ENCODE measurements around the gene FREM2. TPM values are rescaled to one million over a fixed set of nuclear protein-coding genes. Genes with fewer than 3 reads are reported as not detected.

FREM2 gene
- total RNA-seq, 1 donor from 2014 or later: 4.6 TPM

- Mint-ChIP-seq H3K9me3 (ENCODE audit: unreplicated experiment) (no peaks in the 10 kb centered on the region), H3K27ac (ENCODE audit: unreplicated experiment) (no peak overlapping the region), H3K27me3 (ENCODE audit: unreplicated experiment) (no peaks in the 10 kb centered on the region), H3K36me3 (ENCODE audit: low read depth, unreplicated experiment) (peaks cover 4% of the 10 kb centered on the region), H3K4me1 (ENCODE audit: unreplicated experiment) (no peaks in the 10 kb centered on the region), H3K4me3 (ENCODE audit: unreplicated experiment) (no peak overlapping the region)
- TF ChIP-seq, protein P1, sequence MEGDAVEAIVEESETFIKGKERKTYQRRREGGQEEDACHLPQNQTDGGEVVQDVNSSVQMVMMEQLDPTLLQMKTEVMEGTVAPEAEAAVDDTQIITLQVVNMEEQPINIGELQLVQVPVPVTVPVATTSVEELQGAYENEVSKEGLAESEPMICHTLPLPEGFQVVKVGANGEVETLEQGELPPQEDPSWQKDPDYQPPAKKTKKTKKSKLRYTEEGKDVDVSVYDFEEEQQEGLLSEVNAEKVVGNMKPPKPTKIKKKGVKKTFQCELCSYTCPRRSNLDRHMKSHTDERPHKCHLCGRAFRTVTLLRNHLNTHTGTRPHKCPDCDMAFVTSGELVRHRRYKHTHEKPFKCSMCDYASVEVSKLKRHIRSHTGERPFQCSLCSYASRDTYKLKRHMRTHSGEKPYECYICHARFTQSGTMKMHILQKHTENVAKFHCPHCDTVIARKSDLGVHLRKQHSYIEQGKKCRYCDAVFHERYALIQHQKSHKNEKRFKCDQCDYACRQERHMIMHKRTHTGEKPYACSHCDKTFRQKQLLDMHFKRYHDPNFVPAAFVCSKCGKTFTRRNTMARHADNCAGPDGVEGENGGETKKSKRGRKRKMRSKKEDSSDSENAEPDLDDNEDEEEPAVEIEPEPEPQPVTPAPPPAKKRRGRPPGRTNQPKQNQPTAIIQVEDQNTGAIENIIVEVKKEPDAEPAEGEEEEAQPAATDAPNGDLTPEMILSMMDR (IDR thresholded peaks at IDR 0.05; ENCODE audit: unreplicated experiment): no peak
- DNase-seq (ENCODE audit: low spot score): no peak
Measured at GRCh38 chr13:38803531-38803930, 116.7 kb downstream of the FREM2 start.

DNA sequence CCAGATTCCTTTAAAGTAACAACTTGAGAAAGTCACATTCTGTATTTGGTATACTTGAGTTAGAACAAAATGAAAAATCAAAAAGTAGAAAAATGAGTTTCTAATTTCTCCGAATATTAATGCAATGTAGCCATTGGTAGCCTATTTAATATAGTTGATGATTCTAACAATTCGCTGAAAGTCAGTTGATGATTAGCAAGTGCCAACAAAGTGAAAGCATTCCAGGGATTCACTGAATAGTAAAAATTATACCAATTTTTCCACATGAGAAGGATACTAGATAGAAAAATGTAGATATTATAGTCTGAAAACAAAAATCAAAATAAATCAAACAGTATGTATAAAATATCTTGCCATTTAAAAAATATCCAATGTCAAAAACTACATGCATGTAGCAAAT, 117.2 kb downstream of the FREM2 start:
- TF ChIP-seq, protein P1 (IDR thresholded peaks at IDR 0.05; ENCODE audit: unreplicated experiment): no peak
- no peaks in the 10 kb centered on the region for H3K4me1 Mint-ChIP-seq (ENCODE audit: unreplicated experiment)
- no peak overlapping the region for H3K4me3 Mint-ChIP-seq (ENCODE audit: unreplicated experiment)
- H3K9me3 Mint-ChIP-seq (ENCODE audit: unreplicated experiment): no peaks in the 10 kb centered on the region
- peaks cover 4% of the 10 kb centered on the region for H3K36me3 Mint-ChIP-seq (ENCODE audit: low read depth, unreplicated experiment)
- H3K27ac Mint-ChIP-seq (ENCODE audit: unreplicated experiment): no peak overlapping the region
- no peaks in the 10 kb centered on the region for H3K27me3 Mint-ChIP-seq (ENCODE audit: unreplicated experiment)
- no peak for DNase-seq (ENCODE audit: low spot score)

DNA sequence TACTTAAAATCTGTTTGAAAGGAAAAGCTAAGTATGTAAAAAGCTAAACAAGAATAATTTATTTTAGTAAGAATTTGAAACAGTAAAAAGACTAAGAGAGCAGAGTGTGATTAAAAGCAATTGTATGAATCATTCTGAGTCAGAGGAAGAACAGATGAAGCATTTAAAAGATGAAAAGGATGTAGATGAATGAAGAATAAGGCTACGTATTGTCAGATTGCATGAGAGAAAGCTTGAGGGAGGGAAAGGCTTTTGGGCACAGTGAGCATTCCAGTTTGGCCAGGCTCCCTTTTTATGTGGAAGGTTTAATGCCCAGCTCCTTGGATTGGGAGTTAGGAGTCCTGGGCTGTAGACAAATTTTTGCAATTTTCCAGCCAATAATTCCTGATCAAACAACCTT, 117.7 kb downstream of the FREM2 start:
- TF ChIP-seq, protein P1 (IDR thresholded peaks at IDR 0.05; ENCODE audit: unreplicated experiment): no peak
- H3K27me3 Mint-ChIP-seq (ENCODE audit: unreplicated experiment): no peaks in the 10 kb centered on the region
- H3K4me1 Mint-ChIP-seq (ENCODE audit: unreplicated experiment): no peaks in the 10 kb centered on the region
- H3K27ac Mint-ChIP-seq (ENCODE audit: unreplicated experiment): no peak overlapping the region
- no peak for DNase-seq (ENCODE audit: low spot score)
- peaks cover 4% of the 10 kb centered on the region for H3K36me3 Mint-ChIP-seq (ENCODE audit: low read depth, unreplicated experiment)
- no peaks in the 10 kb centered on the region for H3K9me3 Mint-ChIP-seq (ENCODE audit: unreplicated experiment)
- no peak overlapping the region for H3K4me3 Mint-ChIP-seq (ENCODE audit: unreplicated experiment)

GRCh38 chr13:38814331-38814730, 127.5 kb downstream of the FREM2 start:
- no peak overlapping the region for H3K4me3 Mint-ChIP-seq (ENCODE audit: unreplicated experiment)
- H3K4me1 Mint-ChIP-seq (ENCODE audit: unreplicated experiment): no peaks in the 10 kb centered on the region
- H3K27ac Mint-ChIP-seq (ENCODE audit: unreplicated experiment): no peak overlapping the region
- no peaks in the 10 kb centered on the region for H3K9me3 Mint-ChIP-seq (ENCODE audit: unreplicated experiment)
- no peaks in the 10 kb centered on the region for H3K36me3 Mint-ChIP-seq (ENCODE audit: low read depth, unreplicated experiment)
- peaks cover 3% of the 10 kb centered on the region for H3K27me3 Mint-ChIP-seq (ENCODE audit: unreplicated experiment)
- TF ChIP-seq, protein P1 (IDR thresholded peaks at IDR 0.05; ENCODE audit: unreplicated experiment): no peak
- no peak for DNase-seq (ENCODE audit: low spot score)

DNA sequence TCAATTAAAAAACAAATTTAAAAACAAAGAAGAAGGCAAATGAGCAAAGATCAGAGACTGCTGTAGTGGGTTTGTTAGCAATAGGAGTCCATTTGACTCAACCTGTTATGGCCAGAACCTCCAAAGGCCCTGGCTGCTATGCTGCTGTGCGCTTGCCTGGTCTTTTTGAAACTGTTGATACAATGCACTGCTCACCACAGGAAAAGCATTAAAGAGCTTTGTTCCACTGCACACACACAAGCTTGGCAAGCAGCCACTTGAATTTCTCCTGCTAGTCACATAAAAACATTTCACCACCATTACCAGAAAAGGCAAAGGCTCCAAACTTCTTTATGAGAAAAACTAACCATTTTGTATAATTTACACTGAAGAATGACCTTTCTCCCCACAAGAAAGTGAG, 132.2 kb downstream of the FREM2 start:
- H3K4me3 Mint-ChIP-seq (ENCODE audit: unreplicated experiment): no peak overlapping the region
- TF ChIP-seq, protein P1 (IDR thresholded peaks at IDR 0.05; ENCODE audit: unreplicated experiment): no peak
- DNase-seq (ENCODE audit: low spot score): no peak
- H3K4me1 Mint-ChIP-seq (ENCODE audit: unreplicated experiment): no peaks in the 10 kb centered on the region
- peaks cover 2% of the 10 kb centered on the region for H3K27me3 Mint-ChIP-seq (ENCODE audit: unreplicated experiment)
- no peaks in the 10 kb centered on the region for H3K9me3 Mint-ChIP-seq (ENCODE audit: unreplicated experiment)
- H3K36me3 Mint-ChIP-seq (ENCODE audit: low read depth, unreplicated experiment): no peaks in the 10 kb centered on the region
- no peak overlapping the region for H3K27ac Mint-ChIP-seq (ENCODE audit: unreplicated experiment)

Data from endothelial cell (in vitro differentiated cells).